ENCODE data around the gene BMP7. TPM values are rescaled to one million over a fixed set of nuclear protein-coding genes. Genes with fewer than 3 reads are reported as not detected.

BMP7 gene
- total RNA-seq, 1 experiment from 2014 or later = not detected

DNA sequence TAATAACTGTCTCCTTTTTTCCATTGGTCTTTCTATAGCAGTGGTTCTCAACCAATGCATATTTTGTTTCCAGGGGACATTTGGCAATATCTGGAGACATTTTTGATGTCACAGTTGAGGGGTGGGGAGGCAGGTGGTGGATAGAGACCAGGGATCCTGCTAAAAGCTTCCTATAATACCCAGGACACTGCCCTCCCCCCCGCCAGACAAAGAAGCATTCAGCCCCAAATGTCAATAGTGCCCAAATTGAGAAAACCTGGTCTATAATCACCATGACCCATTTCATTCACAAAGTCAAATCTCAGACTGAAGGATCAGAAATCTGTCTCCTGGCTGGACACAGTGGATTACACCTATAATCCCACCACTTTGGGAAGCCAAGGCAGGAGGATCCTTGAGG is 128.8 kb downstream of the BMP7 start:
- Histone ChIP-seq H3K9me3 (replicated peaks) (no peaks in the 10 kb centered on the region), H3K36me3 (no peaks in the 10 kb centered on the region), H3K27ac (no peak overlapping the region), H3K27me3 (replicated peaks) (peaks cover 5% of the 10 kb centered on the region; the same call in 1 of the 2 replicates), H3K4me1 (replicated peaks) (no peaks in the 10 kb centered on the region), H3K4me3 (no peak overlapping the region)
- DNase-seq (ENCODE audit: low read depth in 1 of 2, low spot score in 2 of 2) = no peak

GRCh38 chr20:57136734-57137133 is 129.7 kb downstream of the BMP7 start:
- no peaks in the 10 kb centered on the region for H3K9me3 ChIP-seq (replicated peaks)
- no peaks in the 10 kb centered on the region for H3K36me3 ChIP-seq
- H3K27me3 ChIP-seq (replicated peaks) = peaks cover 5% of the 10 kb centered on the region; the same call in 1 of the 2 replicates
- no peak overlapping the region for H3K4me3 ChIP-seq
- DNase-seq (ENCODE audit: low read depth in 1 of 2, low spot score in 2 of 2) = no peak
- no peak overlapping the region for H3K27ac ChIP-seq
- no peaks in the 10 kb centered on the region for H3K4me1 ChIP-seq (replicated peaks)

DNA sequence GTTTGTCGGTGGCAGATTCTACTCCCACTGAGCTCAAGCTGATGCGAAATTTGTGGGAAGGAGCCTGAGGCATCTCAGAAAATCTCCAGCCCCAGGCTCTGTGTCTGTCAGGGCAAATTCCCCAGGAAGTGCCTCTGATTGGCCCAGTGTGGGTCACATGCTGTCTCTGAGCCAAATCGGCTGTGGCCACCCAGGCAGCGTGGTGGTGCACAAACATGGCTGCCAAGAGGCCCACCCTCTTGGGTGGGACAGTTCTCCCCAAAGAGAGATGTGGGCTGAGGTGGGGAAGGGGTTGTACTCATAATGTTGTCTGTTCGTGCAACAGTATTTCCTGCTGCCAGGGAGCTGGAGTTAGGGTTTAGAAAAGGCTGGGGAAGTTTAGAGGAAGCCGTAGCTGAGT is 130.6 kb downstream of the BMP7 start:
- H3K9me3 ChIP-seq (replicated peaks) = no peaks in the 10 kb centered on the region
- no peak overlapping the region for H3K27ac ChIP-seq
- H3K4me3 ChIP-seq = no peak overlapping the region
- no peaks in the 10 kb centered on the region for H3K36me3 ChIP-seq
- H3K27me3 ChIP-seq (replicated peaks) = peaks cover 2% of the 10 kb centered on the region; the same call in 1 of the 2 replicates
- DNase-seq (ENCODE audit: low read depth in 1 of 2, low spot score in 2 of 2) = no peak
- no peaks in the 10 kb centered on the region for H3K4me1 ChIP-seq (replicated peaks)

DNA sequence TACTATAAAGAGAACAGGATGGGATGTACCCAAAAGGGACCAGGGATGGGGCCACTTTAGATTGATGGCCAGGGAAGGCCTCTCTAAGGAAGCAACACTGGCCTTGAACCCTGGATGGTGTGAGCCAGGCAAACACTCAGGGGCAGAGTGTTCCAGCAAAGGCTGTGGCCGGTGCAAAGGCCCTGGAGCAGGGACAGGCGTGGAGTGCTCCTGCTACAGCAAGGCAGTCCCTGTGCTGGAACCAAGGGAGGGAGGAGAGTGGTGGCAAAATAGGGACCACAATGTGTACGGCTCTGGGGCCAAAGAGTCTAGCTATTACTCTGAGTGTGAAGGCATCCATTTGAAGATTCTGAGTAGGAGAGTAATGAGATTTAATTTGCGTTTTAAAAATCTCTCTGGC is 131.6 kb downstream of the BMP7 start:
- H3K9me3 ChIP-seq (replicated peaks) = no peaks in the 10 kb centered on the region
- DNase-seq (ENCODE audit: low read depth in 1 of 2, low spot score in 2 of 2) = no peak
- no peaks in the 10 kb centered on the region for H3K4me1 ChIP-seq (replicated peaks)
- H3K27me3 ChIP-seq (replicated peaks) = no peaks in the 10 kb centered on the region; the same call in 1 of the 2 replicates
- no peaks in the 10 kb centered on the region for H3K36me3 ChIP-seq
- H3K4me3 ChIP-seq = no peak overlapping the region
- no peak overlapping the region for H3K27ac ChIP-seq

- Histone ChIP-seq H3K27me3 (replicated peaks) (no peaks in the 10 kb centered on the region; the same call in 1 of the 2 replicates), H3K4me3 (no peak overlapping the region), H3K9me3 (replicated peaks) (no peaks in the 10 kb centered on the region), H3K4me1 (replicated peaks) (no peaks in the 10 kb centered on the region), H3K27ac (no peak overlapping the region), H3K36me3 (no peaks in the 10 kb centered on the region)
- DNase-seq (ENCODE audit: low read depth in 1 of 2, low spot score in 2 of 2) = no peak
Measured at GRCh38 chr20:57133926-57134650, 132.4 kb downstream of the BMP7 start.

DNA sequence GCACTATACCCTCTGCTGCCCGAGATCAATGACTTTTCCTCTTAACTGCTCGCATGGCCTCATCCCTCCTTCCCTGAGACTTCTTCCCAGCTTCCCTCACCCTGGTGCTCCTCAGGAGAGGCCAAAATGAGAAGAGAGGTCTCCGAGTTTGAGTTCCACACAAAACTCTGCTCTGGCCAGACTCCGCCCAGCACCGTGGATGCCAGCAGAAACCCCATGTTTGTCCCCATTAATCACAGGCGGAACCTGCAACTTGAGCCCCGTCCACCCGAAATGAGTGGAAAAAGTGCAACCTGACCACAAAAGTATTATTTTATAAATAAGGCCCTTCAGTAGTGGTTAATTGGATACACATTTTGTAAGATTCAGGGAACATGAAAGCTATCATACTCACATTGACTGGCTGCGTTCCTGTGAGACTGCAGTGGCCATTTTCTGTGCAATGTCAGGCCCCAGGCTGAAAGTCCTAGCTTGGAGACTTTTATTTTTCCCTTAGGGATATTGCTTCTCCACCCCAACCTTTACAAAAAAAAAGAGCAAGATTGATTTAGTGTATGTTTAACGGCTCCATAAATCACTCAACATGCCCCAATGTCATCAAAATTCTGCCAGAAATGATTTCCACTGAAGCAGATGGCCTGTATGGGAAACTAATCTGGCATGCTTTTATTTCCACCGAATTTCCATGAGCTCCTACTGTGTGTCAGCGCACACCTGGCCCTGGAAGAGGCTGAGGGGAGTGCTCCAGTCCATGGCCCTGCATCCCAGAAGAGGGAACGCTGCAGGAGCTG is 134.6 kb downstream of the BMP7 start:
- DNase-seq (ENCODE audit: low read depth in 1 of 2, low spot score in 2 of 2) = no peak
- Histone ChIP-seq H3K36me3 (no peaks in the 10 kb centered on the region), H3K4me1 (replicated peaks) (no peaks in the 10 kb centered on the region), H3K9me3 (replicated peaks) (no peaks in the 10 kb centered on the region), H3K27me3 (replicated peaks) (no peaks in the 10 kb centered on the region; the same call in 1 of the 2 replicates), H3K4me3 (no peak overlapping the region), H3K27ac (no peak overlapping the region)

GRCh38 chr20:57131077-57131476 is 135.4 kb downstream of the BMP7 start:
- Histone ChIP-seq H3K27me3 (replicated peaks) (no peaks in the 10 kb centered on the region; the same call in 1 of the 2 replicates), H3K4me3 (no peak overlapping the region), H3K4me1 (replicated peaks) (no peaks in the 10 kb centered on the region), H3K27ac (no peak overlapping the region), H3K36me3 (no peaks in the 10 kb centered on the region), H3K9me3 (replicated peaks) (no peaks in the 10 kb centered on the region)
- no peak for DNase-seq (ENCODE audit: low read depth in 1 of 2, low spot score in 2 of 2)

DNA sequence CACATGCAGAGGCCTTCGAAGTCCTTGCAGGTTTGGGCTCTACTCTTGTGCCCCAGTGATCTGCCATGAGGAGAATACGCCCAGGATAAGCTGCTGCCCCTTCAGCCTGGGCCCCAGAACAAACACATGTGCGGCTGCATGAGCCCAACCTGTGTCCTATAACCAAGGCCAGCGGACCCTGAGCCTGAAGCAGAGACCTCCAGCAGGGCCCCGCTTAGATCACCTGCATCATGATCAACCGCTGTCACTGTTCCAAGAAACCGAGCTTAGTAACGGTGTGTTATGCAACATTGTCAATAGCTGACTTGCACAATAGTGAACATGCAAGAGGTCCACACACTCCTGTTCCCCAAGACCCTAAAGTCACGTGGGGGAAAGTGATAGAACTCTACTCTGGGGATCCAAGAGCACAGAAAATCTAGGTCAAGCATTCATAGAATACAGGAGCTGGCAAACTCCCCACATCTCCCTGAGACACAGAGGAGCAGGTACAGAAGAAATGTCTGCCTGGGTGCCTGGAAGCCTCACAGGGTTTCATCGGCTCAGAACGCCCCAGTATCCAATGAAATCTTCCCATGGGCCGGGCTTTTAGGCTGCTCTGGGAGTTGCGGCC is 136.2 kb downstream of the BMP7 start:
- DNase-seq (ENCODE audit: low read depth in 1 of 2, low spot score in 2 of 2) = no peak
- no peaks in the 10 kb centered on the region; the same call in 1 of the 2 replicates for H3K27me3 ChIP-seq (replicated peaks)
- no peaks in the 10 kb centered on the region for H3K4me1 ChIP-seq (replicated peaks)
- H3K4me3 ChIP-seq = no peak overlapping the region
- H3K36me3 ChIP-seq = no peaks in the 10 kb centered on the region
- H3K27ac ChIP-seq = no peak overlapping the region
- no peaks in the 10 kb centered on the region for H3K9me3 ChIP-seq (replicated peaks)

GRCh38 chr20:57129303-57129702 is 137.1 kb downstream of the BMP7 start:
- Histone ChIP-seq H3K4me1 (replicated peaks) (no peaks in the 10 kb centered on the region), H3K27me3 (replicated peaks) (no peaks in the 10 kb centered on the region; the same call in 1 of the 2 replicates), H3K27ac (no peak overlapping the region), H3K4me3 (no peak overlapping the region), H3K9me3 (replicated peaks) (no peaks in the 10 kb centered on the region), H3K36me3 (no peaks in the 10 kb centered on the region)
- no peak for DNase-seq (ENCODE audit: low read depth in 1 of 2, low spot score in 2 of 2)

GRCh38 chr20:57128044-57128757 is 138.2 kb downstream of the BMP7 start:
- H3K27ac ChIP-seq = no peak overlapping the region
- DNase-seq (ENCODE audit: low read depth in 1 of 2, low spot score in 2 of 2) = no peak
- H3K4me3 ChIP-seq = no peak overlapping the region
- H3K27me3 ChIP-seq (replicated peaks) = no peaks in the 10 kb centered on the region; the same call in 1 of the 2 replicates
- H3K9me3 ChIP-seq (replicated peaks) = no peaks in the 10 kb centered on the region
- H3K36me3 ChIP-seq = no peaks in the 10 kb centered on the region
- no peaks in the 10 kb centered on the region for H3K4me1 ChIP-seq (replicated peaks)

DNA sequence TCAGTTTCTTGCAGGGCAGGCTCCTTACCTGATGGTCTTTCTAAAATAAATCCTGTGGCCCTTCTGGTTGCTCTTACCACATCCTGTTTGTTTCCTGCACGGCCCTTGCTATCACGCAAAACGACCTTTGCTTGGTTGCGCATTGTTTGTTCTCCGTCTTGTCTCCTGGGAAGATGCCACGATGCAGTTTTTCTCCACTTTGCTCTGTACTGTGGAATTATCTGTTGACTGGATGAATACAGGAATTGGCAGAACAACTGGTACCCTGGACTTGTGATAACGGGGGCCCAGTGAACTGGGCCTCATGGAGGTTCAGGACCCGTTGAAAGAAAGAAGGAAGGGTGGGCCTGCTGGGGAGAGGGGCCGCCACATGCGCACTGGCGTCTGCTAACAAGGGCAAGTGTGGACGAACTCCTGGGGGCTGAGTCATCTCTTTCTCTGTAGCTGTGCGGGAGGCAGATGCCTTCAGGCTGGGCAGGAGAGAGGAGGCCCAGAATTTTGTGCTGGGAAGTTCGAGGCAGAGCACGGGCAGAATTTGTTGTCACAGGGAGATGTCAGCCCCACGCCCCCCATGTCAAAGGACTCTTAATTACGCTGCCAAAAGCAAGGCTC is 139.9 kb downstream of the BMP7 start:
- Histone ChIP-seq H3K9me3 (replicated peaks) (no peaks in the 10 kb centered on the region), H3K27me3 (replicated peaks) (no peaks in the 10 kb centered on the region), H3K4me1 (replicated peaks) (no peaks in the 10 kb centered on the region), H3K4me3 (no peak overlapping the region), H3K36me3 (no peaks in the 10 kb centered on the region), H3K27ac (no peak overlapping the region)
- DNase-seq (ENCODE audit: low read depth in 1 of 2, low spot score in 2 of 2) = no peak

DNA sequence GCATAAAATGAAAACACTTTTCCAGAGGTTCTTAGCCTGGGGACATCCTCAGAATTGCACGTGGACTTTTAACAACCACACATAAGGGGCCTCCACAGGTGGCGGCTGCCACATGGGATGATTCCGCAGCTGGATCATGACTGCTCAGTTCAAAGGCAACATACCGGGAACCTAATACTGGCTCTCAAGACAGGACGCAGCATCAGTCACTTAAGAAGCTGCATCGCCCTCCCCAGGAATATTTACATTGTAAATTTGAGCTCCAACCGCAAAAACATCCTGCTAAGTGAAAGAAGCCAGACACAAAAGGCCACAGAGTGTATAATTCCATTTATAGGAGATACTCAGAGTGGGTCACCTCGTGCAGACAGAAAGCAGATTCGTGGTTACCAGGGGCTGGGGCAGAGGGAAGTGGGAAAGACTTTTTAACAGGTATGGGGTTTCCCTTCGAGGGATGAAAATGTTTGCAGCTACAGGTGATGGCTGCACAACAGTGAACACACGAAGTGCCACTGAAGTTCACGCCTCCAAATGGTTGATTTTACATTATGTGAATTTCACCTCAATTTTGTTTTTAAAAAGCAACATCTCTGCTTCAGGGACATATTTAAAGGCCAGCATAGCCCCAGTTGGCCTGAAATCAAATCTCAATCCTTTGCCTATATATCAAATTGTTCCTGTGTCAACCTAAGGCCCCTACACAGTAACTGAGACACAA is 141.5 kb downstream of the BMP7 start:
- H3K27me3 ChIP-seq (replicated peaks) = no peaks in the 10 kb centered on the region
- no peak overlapping the region for H3K4me3 ChIP-seq

DNA sequence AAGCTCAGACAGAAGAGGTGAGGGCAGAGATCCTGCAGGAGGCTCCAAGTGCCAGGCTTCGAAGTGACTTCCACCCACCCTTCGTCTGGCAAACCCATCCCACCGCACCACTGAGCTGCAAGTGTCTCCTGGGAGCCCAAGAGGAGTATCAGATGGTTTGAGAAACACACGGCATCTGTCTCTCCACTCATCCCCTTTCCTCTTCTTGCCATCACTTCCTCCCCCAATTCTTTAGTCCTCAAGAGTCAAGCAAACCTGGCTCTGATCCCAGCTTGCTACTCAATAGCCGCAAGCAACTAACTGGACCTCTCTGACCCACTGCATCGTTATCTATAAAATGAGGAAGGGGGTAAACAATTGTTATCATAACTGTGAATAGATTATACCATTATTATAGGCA is 142.1 kb downstream of the BMP7 start:
- H3K9me3 ChIP-seq (replicated peaks) = no peaks in the 10 kb centered on the region
- H3K4me3 ChIP-seq = no peak overlapping the region
- H3K36me3 ChIP-seq = no peaks in the 10 kb centered on the region
- H3K4me1 ChIP-seq (replicated peaks) = no peaks in the 10 kb centered on the region
- DNase-seq (ENCODE audit: low read depth in 1 of 2, low spot score in 2 of 2) = no peak
- no peak overlapping the region for H3K27ac ChIP-seq
- no peaks in the 10 kb centered on the region for H3K27me3 ChIP-seq (replicated peaks)

More for the DNA sequence above, 141.5 kb downstream of the BMP7 start:
- no peak overlapping the region for H3K27ac ChIP-seq
- no peaks in the 10 kb centered on the region for H3K9me3 ChIP-seq (replicated peaks)
- no peaks in the 10 kb centered on the region for H3K36me3 ChIP-seq
- no peaks in the 10 kb centered on the region for H3K4me1 ChIP-seq (replicated peaks)
- DNase-seq (ENCODE audit: low read depth in 1 of 2, low spot score in 2 of 2) = peak in 1 of 2 experiments; percentile 12

Data from SJSA1 (cell line).